ENCODE results near the gene DNASE1L3.
"Not testable (repeated sequence)": the region's sequence is repeated elsewhere in the genome, so short reads cannot be mapped to it uniquely, and the experiment has no call there.

Gene DNASE1L3

GRCh38 chr3:58210761-58211460 lies at the start of gene DNASE1L3:
TSS of gene DNASE1L3 (minus strand) at chr3:58210972. CDS start at chr3:58210906, 66 bp downstream.
- DNase-seq = no peak

GRCh38 chr3:58260261-58260731 lies 49.5 kb upstream of the DNASE1L3 start:
- DNase-seq = no peak

GRCh38 chr3:58258392-58259055 lies 47.8 kb upstream of the DNASE1L3 start:
- DNase-seq = no peak

- no peak for DNase-seq
Measured at GRCh38 chr3:58256511-58256910, 45.7 kb upstream of the DNASE1L3 start.

- DNase-seq = no peak
Measured at GRCh38 chr3:58256061-58256460, 45.3 kb upstream of the DNASE1L3 start.

- DNase-seq = no peak
Measured at GRCh38 chr3:58254144-58254543, 43.4 kb upstream of the DNASE1L3 start.

- DNase-seq = no peak
Measured at GRCh38 chr3:58251631-58252035, 40.9 kb upstream of the DNASE1L3 start.

- no peak for DNase-seq
Measured at GRCh38 chr3:58250093-58250707, 39.4 kb upstream of the DNASE1L3 start.

- no peak for DNase-seq
Measured at GRCh38 chr3:58249358-58250092, 38.8 kb upstream of the DNASE1L3 start.

- no peak for DNase-seq
Measured at GRCh38 chr3:58246148-58247047, 35.6 kb upstream of the DNASE1L3 start.

- no peak for DNase-seq
Measured at GRCh38 chr3:58243976-58244585, 33.3 kb upstream of the DNASE1L3 start.

- not testable (repeated sequence) for DNase-seq
Measured at GRCh38 chr3:58242860-58243259, 32.1 kb upstream of the DNASE1L3 start.

GRCh38 chr3:58242340-58242739 lies 31.6 kb upstream of the DNASE1L3 start:
- no peak for DNase-seq

GRCh38 chr3:58241306-58242044 lies 30.7 kb upstream of the DNASE1L3 start:
- DNase-seq = no peak

- no peak for DNase-seq
Measured at GRCh38 chr3:58238830-58239229, 28.1 kb upstream of the DNASE1L3 start.

- DNase-seq = no peak
Measured at GRCh38 chr3:58237941-58238681, 27.3 kb upstream of the DNASE1L3 start.

GRCh38 chr3:58237238-58237940 lies 26.6 kb upstream of the DNASE1L3 start, which contains the start of gene ABHD6:
TSS of gene ABHD6 (plus strand) at chr3:58237792. CDS start at chr3:58256587, 18,795 bp downstream.
- DNase-seq = peak; percentile 82

GRCh38 chr3:58236527-58237237 lies 25.9 kb upstream of the DNASE1L3 start:
- no peak for DNase-seq

- no peak for DNase-seq
Measured at GRCh38 chr3:58235970-58236369, 25.2 kb upstream of the DNASE1L3 start.

Data from KG1 (cell line).